Measurements from ENCODE around the gene KRTAP10-4.

The KRTAP10-4 gene

GRCh38 chr21:44530903-44531605, 42.5 kb upstream of the KRTAP10-4 start:
- H3K27me3 Mint-ChIP-seq: peaks cover 7 to 33% of the 10 kb centered on the region in 2 donors
- H3K27ac Mint-ChIP-seq: no peak overlapping the region
- ATAC-seq (replicated peaks) (no peak), DNase-seq (no peak)
- H3K9me3 Mint-ChIP-seq: no peaks in the 10 kb centered on the region
- no peaks in the 10 kb centered on the region for H3K36me3 Mint-ChIP-seq (ENCODE audit: insufficient read depth)
- no peak overlapping the region for H3K4me3 Mint-ChIP-seq
- no peaks in the 10 kb centered on the region for H3K4me1 Mint-ChIP-seq (ENCODE audit: low read depth in 2 of 2)

- Mint-ChIP-seq H3K36me3 (ENCODE audit: insufficient read depth) (no peaks in the 10 kb centered on the region), H3K9me3 (no peaks in the 10 kb centered on the region), H3K27ac (no peak overlapping the region), H3K4me1 (ENCODE audit: low read depth in 2 of 2) (no peaks in the 10 kb centered on the region), H3K27me3 (peaks cover 7 to 33% of the 10 kb centered on the region in 2 donors), H3K4me3 (no peak overlapping the region)
- ATAC-seq (replicated peaks) (no peak), DNase-seq (no peak)
Observed at GRCh38 chr21:44531606-44532564, 41.6 kb upstream of the KRTAP10-4 start.

GRCh38 chr21:44532712-44533111, 40.8 kb upstream of the KRTAP10-4 start:
- Mint-ChIP-seq H3K9me3 (no peaks in the 10 kb centered on the region), H3K4me3 (no peak overlapping the region), H3K27me3 (peaks cover 14 to 38% of the 10 kb centered on the region in 2 donors), H3K27ac (no peak overlapping the region), H3K4me1 (ENCODE audit: low read depth in 2 of 2) (no peaks in the 10 kb centered on the region), H3K36me3 (ENCODE audit: insufficient read depth) (no peaks in the 10 kb centered on the region)
- ATAC-seq (replicated peaks): no peak
- no peak for DNase-seq

- H3K4me3 Mint-ChIP-seq: no peak overlapping the region
- peaks cover 17 to 44% of the 10 kb centered on the region in 2 donors for H3K27me3 Mint-ChIP-seq
- no peaks in the 10 kb centered on the region for H3K9me3 Mint-ChIP-seq
- no peak for DNase-seq
- no peak for ATAC-seq (replicated peaks)
- H3K36me3 Mint-ChIP-seq (ENCODE audit: insufficient read depth): no peaks in the 10 kb centered on the region
- H3K4me1 Mint-ChIP-seq (ENCODE audit: low read depth in 2 of 2): no peaks in the 10 kb centered on the region
- no peak overlapping the region for H3K27ac Mint-ChIP-seq
Observed at GRCh38 chr21:44533121-44533890, 40.2 kb upstream of the KRTAP10-4 start.

GRCh38 chr21:44533891-44534627, 39.5 kb upstream of the KRTAP10-4 start:
- ATAC-seq (replicated peaks) (no peak), DNase-seq (no peak)
- no peaks in the 10 kb centered on the region for H3K4me1 Mint-ChIP-seq (ENCODE audit: low read depth in 2 of 2)
- H3K4me3 Mint-ChIP-seq: no peak overlapping the region
- H3K36me3 Mint-ChIP-seq (ENCODE audit: insufficient read depth): no peaks in the 10 kb centered on the region
- H3K27me3 Mint-ChIP-seq: peaks cover 22 to 48% of the 10 kb centered on the region in 2 donors
- H3K9me3 Mint-ChIP-seq: no peaks in the 10 kb centered on the region
- no peak overlapping the region for H3K27ac Mint-ChIP-seq

- no peaks in the 10 kb centered on the region for H3K36me3 Mint-ChIP-seq (ENCODE audit: insufficient read depth)
- ATAC-seq (replicated peaks) (no peak), DNase-seq (no peak)
- H3K4me3 Mint-ChIP-seq: no peak overlapping the region
- peaks cover 22 to 50% of the 10 kb centered on the region in 2 donors for H3K27me3 Mint-ChIP-seq
- no peak overlapping the region for H3K27ac Mint-ChIP-seq
- no peaks in the 10 kb centered on the region for H3K9me3 Mint-ChIP-seq
- H3K4me1 Mint-ChIP-seq (ENCODE audit: low read depth in 2 of 2): no peaks in the 10 kb centered on the region
Observed at GRCh38 chr21:44534688-44535087, 38.8 kb upstream of the KRTAP10-4 start.

- H3K4me3 Mint-ChIP-seq: no peak overlapping the region
- H3K27ac Mint-ChIP-seq: no peak overlapping the region
- ATAC-seq (replicated peaks) (no peak), DNase-seq (no peak)
- H3K9me3 Mint-ChIP-seq: no peaks in the 10 kb centered on the region
- peaks cover 15 to 40% of the 10 kb centered on the region in 2 donors for H3K27me3 Mint-ChIP-seq
- no peaks in the 10 kb centered on the region for H3K4me1 Mint-ChIP-seq (ENCODE audit: low read depth in 2 of 2)
- no peaks in the 10 kb centered on the region for H3K36me3 Mint-ChIP-seq (ENCODE audit: insufficient read depth)
Observed at GRCh38 chr21:44535963-44536362, 37.6 kb upstream of the KRTAP10-4 start.

GRCh38 chr21:44537930-44538911, 35.3 kb upstream of the KRTAP10-4 start:
- ATAC-seq (replicated peaks) (no peak), DNase-seq (no peak)
- Mint-ChIP-seq H3K4me3 (no peak overlapping the region), H3K9me3 (no peaks in the 10 kb centered on the region), H3K27ac (no peak overlapping the region), H3K27me3 (peaks cover 15 to 28% of the 10 kb centered on the region in 2 donors), H3K36me3 (ENCODE audit: insufficient read depth) (no peaks in the 10 kb centered on the region), H3K4me1 (ENCODE audit: low read depth in 2 of 2) (no peaks in the 10 kb centered on the region)

- Mint-ChIP-seq H3K4me3 (no peak overlapping the region), H3K9me3 (no peaks in the 10 kb centered on the region), H3K27ac (no peak overlapping the region), H3K27me3 (peaks cover 15 to 28% of the 10 kb centered on the region in 2 donors), H3K36me3 (ENCODE audit: insufficient read depth) (no peaks in the 10 kb centered on the region), H3K4me1 (ENCODE audit: low read depth in 2 of 2) (no peaks in the 10 kb centered on the region)
- DNase-seq (no peak), ATAC-seq (replicated peaks) (no peak)
Observed at GRCh38 chr21:44539046-44539445, 34.5 kb upstream of the KRTAP10-4 start.

GRCh38 chr21:44539991-44540666, 33.4 kb upstream of the KRTAP10-4 start, which contains the start of gene KRTAP10-1:
Gene KRTAP10-1, minus strand, starts transcription at chr21:44540195. Its CDS starts 45 bp downstream, at chr21:44540150.
- H3K9me3 Mint-ChIP-seq: no peaks in the 10 kb centered on the region
- H3K4me3 Mint-ChIP-seq: no peak within 1 kb of the TSS
- ATAC-seq (replicated peaks) (no peak), DNase-seq (no peak)
- peaks cover 15 to 28% of the 10 kb centered on the region in 2 donors for H3K27me3 Mint-ChIP-seq
- H3K27ac Mint-ChIP-seq: no peak within 1 kb of the TSS
- H3K36me3 Mint-ChIP-seq (ENCODE audit: insufficient read depth): no peaks in the 10 kb centered on the region
- no peaks in the 10 kb centered on the region for H3K4me1 Mint-ChIP-seq (ENCODE audit: low read depth in 2 of 2)

GRCh38 chr21:44540741-44541288, 32.7 kb upstream of the KRTAP10-4 start:
- H3K27me3 Mint-ChIP-seq: peaks cover 15 to 28% of the 10 kb centered on the region in 2 donors
- no peaks in the 10 kb centered on the region for H3K4me1 Mint-ChIP-seq (ENCODE audit: low read depth in 2 of 2)
- H3K36me3 Mint-ChIP-seq (ENCODE audit: insufficient read depth): no peaks in the 10 kb centered on the region
- no peak overlapping the region for H3K4me3 Mint-ChIP-seq
- H3K27ac Mint-ChIP-seq: no peak overlapping the region
- no peak for ATAC-seq (replicated peaks)
- DNase-seq: no peak
- H3K9me3 Mint-ChIP-seq: peaks cover 0 to 2% of the 10 kb centered on the region in 2 donors

Data from effector memory CD8-positive, alpha-beta T cell (primary cell).